ENCODE measurements around the gene DPP7.
A peak's percentile ranks its signal among the peaks of the same experiment; 100 is the strongest.
"Not testable (repeated sequence)": the region's sequence is repeated elsewhere in the genome, so short reads cannot be mapped to it uniquely, and the experiment has no call there.

DPP7 gene

GRCh38 chr9:137136261-137136880 is 21.8 kb upstream of the DPP7 start:
- DNase-seq = no peak
- in situ Hi-C loops (cut with MboI; ENCODE audit: low pct_unique_long_range_greater_than_20kb, low sequenced_read_pairs) = no loop called here

GRCh38 chr9:137135154-137135553 is 20.6 kb upstream of the DPP7 start:
- DNase-seq; in situ Hi-C loops (cut with MboI; ENCODE audit: low pct_unique_long_range_greater_than_20kb, low sequenced_read_pairs): not testable (repeated sequence)

GRCh38 chr9:137134191-137134590 is 19.7 kb upstream of the DPP7 start:
- no peak for DNase-seq
- in situ Hi-C loops (cut with MboI; ENCODE audit: low pct_unique_long_range_greater_than_20kb, low sequenced_read_pairs) = no loop called here

GRCh38 chr9:137130176-137130755 is 15.7 kb upstream of the DPP7 start:
- DNase-seq = no peak
- in situ Hi-C loops (cut with MboI; ENCODE audit: low pct_unique_long_range_greater_than_20kb, low sequenced_read_pairs) = no loop called here

- in situ Hi-C loops (cut with MboI; ENCODE audit: low pct_unique_long_range_greater_than_20kb, low sequenced_read_pairs) = no loop called here
These were observed 15.1 kb upstream of the DPP7 start for GRCh38 chr9:137129456-137130175.

GRCh38 chr9:137128862-137129455 is 14.4 kb upstream of the DPP7 start:
- DNase-seq = peak; percentile 50
- in situ Hi-C loops (cut with MboI; ENCODE audit: low pct_unique_long_range_greater_than_20kb, low sequenced_read_pairs) = no loop called here

More at GRCh38 chr9:137129456-137130175, 15.1 kb upstream of the DPP7 start:
- DNase-seq = peak; percentile 91

GRCh38 chr9:137128158-137128861 is 13.8 kb upstream of the DPP7 start:
- in situ Hi-C loops (cut with MboI; ENCODE audit: low pct_unique_long_range_greater_than_20kb, low sequenced_read_pairs) = no loop called here
- no peak for DNase-seq

- in situ Hi-C loops (cut with MboI; ENCODE audit: low pct_unique_long_range_greater_than_20kb, low sequenced_read_pairs) = no loop called here
These were observed 13.0 kb upstream of the DPP7 start for GRCh38 chr9:137127301-137128157.

GRCh38 chr9:137126786-137127185 is 12.3 kb upstream of the DPP7 start:
- in situ Hi-C loops (cut with MboI; ENCODE audit: low pct_unique_long_range_greater_than_20kb, low sequenced_read_pairs) = no loop called here
- no peak for DNase-seq

More at GRCh38 chr9:137127301-137128157, 13.0 kb upstream of the DPP7 start:
- peak; percentile 94 for DNase-seq

GRCh38 chr9:137123952-137124462 is 9.5 kb upstream of the DPP7 start:
- in situ Hi-C loops (cut with MboI; ENCODE audit: low pct_unique_long_range_greater_than_20kb, low sequenced_read_pairs) = not testable (repeated sequence)

GRCh38 chr9:137123468-137123837 is 8.9 kb upstream of the DPP7 start:
- no peak for DNase-seq
- in situ Hi-C loops (cut with MboI; ENCODE audit: low pct_unique_long_range_greater_than_20kb, low sequenced_read_pairs) = no loop called here

More at GRCh38 chr9:137123952-137124462, 9.5 kb upstream of the DPP7 start:
- not testable (repeated sequence) for DNase-seq

GRCh38 chr9:137122796-137123467 is 8.4 kb upstream of the DPP7 start:
- peak; percentile 32 for DNase-seq
- in situ Hi-C loops (cut with MboI; ENCODE audit: low pct_unique_long_range_greater_than_20kb, low sequenced_read_pairs) = not testable (repeated sequence)

GRCh38 chr9:137121927-137122795 is 7.6 kb upstream of the DPP7 start:
- DNase-seq; in situ Hi-C loops (cut with MboI; ENCODE audit: low pct_unique_long_range_greater_than_20kb, low sequenced_read_pairs): not testable (repeated sequence)

- in situ Hi-C loops (cut with MboI; ENCODE audit: low pct_unique_long_range_greater_than_20kb, low sequenced_read_pairs); DNase-seq: not testable (repeated sequence)
These were observed 3.6 kb upstream of the DPP7 start for GRCh38 chr9:137118092-137118603.

- DNase-seq = no peak
- in situ Hi-C loops (cut with MboI; ENCODE audit: low pct_unique_long_range_greater_than_20kb, low sequenced_read_pairs) = no loop called here
These were observed 2.8 kb upstream of the DPP7 start for GRCh38 chr9:137117269-137117731.

- in situ Hi-C loops (cut with MboI; ENCODE audit: low pct_unique_long_range_greater_than_20kb, low sequenced_read_pairs) = no loop called here
- DNase-seq = no peak
These were observed 2.2 kb upstream of the DPP7 start for GRCh38 chr9:137116728-137117127.
